ENCODE measurements around the gene L3MBTL4.
"Not testable (repeated sequence)": the region's sequence is repeated elsewhere in the genome, so short reads cannot be mapped to it uniquely, and the experiment has no call there.

L3MBTL4 gene

GRCh38 chr18:6310714-6311113 is 104.0 kb downstream of the L3MBTL4 start:
- no peak for DNase-seq (ENCODE audit: low read depth)

DNA sequence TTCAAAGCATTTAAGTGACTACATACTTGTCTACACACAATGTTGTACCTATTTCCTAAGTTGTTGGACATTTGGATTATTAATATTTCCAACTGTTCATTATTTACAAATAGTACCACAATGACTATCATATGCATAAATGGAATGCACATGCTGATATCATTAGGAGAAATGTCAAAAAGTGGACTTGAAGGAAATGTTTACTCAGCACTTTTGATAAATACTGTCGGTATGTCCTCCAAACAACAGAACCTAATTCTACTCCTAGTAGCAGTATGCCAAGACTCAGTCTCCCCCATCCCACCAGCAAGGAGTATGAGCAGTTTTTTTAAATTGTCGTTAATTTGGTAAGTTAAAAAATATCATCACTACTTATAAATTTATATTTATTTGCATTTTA is 116.8 kb downstream of the L3MBTL4 start:
- DNase-seq (ENCODE audit: low read depth), result no peak

DNA sequence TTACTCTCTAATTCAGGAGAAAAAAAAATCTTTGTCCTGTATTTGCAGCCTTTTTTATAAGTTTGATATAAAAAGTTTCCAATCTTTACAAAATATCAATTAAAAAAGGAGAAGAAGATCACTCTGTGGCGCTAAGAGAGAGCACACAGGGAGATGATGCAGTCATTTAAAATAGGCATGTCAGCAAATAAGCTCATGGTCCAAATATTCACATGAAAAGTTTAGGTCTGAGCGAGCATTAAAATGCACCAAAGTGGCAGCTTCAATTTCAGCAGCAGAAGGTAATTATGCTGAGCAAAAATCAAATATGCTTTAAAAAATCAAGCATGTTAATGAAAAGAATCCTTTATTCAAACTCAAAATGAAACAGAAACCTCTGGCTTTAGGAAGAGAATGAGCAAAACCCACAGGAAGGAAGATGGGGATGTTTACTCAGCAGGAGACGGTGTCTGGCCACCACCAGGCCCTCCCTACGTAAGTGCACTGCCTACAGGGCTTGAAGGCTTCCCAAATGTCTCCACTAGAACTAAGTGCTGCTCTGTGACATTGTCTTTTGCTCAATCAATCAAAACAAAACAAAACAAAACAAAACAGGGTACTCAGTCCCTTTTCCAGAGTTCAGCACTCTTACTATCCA is 120.4 kb downstream of the L3MBTL4 start:
- DNase-seq (ENCODE audit: low read depth), result no peak

DNA sequence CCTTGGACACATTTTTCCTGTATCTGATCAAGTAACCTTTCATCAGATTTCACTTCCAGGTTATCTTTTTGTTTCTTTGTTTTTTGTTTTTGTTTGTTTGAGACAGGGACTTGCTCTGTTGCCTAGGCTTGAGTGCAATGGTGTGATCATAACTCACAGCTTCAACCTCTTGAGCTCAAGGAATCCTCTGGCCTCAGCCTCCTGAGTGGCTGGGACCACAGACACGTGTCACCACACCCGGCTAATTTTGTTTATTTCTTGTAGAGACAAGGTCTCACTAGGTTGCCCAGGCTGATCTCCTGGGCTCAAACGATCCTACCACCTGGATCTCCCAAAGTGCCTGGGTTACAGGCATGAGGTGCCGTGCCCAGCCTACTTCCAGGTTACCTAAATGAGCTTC is 124.9 kb downstream of the L3MBTL4 start:
- no peak for DNase-seq (ENCODE audit: low read depth)

DNA sequence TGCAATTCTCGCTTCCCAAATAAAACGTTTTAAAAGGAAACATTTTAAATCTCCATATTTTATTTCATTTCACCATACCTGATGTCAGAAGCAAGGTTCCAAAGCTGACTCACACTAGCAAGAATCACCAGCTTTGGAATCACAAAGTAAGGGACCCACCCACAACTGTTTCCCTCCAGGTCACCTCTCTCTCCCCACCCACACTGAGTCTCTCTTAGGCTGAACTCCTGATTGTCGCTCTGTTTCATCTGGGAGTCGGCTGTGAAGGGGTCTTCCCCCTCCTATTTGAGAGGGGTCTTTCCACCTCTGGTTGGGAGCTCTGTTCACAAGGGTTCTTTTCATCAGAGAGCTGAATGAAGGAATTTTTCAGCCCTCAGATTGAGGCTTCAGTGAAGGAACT is 128.1 kb downstream of the L3MBTL4 start:
- DNase-seq (ENCODE audit: low read depth), result no peak

DNA sequence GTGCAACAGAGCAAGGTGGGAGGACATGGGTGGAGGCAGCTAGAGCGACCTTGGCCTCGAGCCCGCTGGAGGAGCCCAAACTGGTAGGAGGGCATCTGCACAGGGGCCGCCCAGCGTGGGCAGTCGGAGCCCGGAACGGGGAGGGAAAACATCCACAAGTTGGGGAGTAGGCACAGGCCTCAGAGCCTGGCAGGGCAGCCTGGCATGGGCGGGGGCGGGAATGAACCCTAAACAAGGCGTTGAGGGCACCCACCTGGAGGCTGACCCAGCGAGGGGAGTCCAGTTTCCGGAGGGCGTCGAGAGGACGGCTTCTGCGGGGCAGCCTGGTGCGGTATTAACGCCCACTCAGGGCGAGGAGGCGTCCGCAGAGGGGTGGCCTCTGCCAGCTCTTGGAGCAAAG is 129.9 kb downstream of the L3MBTL4 start:
- no peak for DNase-seq (ENCODE audit: low read depth)

DNA sequence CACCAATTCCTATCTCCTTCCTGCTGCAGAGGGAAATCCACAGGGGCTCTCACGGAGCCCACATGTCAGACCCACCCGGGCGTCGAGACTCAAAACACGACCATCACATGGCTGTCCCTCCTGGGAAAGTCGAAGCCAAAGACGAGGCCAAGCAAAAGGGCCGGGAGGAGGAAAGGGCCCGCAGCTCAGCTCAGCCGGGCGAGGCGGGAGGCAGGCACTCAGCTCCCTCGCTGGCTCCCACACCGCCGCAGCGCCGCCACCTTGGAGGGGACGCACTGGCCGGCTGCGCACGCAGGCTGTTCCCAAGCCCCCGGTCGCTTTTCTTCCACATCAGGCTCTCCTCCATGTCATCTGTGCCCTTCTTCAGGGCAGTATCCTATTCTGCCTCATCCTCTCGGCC is 130.4 kb downstream of the L3MBTL4 start:
- DNase-seq (ENCODE audit: low read depth), result no peak

GRCh38 chr18:6281874-6282273 is 132.8 kb downstream of the L3MBTL4 start:
- DNase-seq (ENCODE audit: low read depth), result no peak

GRCh38 chr18:6280211-6280743 is 134.4 kb downstream of the L3MBTL4 start:
- DNase-seq (ENCODE audit: low read depth), result no peak

GRCh38 chr18:6279308-6279707 is 135.4 kb downstream of the L3MBTL4 start:
- DNase-seq (ENCODE audit: low read depth), result no peak

DNA sequence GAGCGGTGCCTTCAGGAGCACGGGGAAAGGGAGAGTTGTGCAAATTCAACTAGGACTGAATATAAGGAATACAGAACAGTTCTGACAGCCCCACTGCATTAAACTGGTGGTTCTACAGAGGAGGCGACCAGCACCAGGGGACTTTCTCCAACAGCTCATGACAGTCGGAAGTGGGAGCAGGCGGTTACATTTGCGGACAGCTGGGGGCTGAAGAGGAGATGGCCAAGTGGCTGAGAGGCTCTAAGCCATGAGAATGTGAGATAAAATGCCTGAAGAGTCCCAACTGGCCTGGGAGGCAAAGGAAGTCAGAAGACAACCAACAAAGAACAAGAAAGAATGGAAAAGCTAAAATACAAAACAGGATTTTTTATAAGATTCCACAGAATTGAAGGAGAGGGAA is 141.3 kb downstream of the L3MBTL4 start:
- no peak for DNase-seq (ENCODE audit: low read depth)

- not testable (repeated sequence) for DNase-seq (ENCODE audit: low read depth)
Measured at GRCh38 chr18:6272144-6272543, 142.6 kb downstream of the L3MBTL4 start.

DNA sequence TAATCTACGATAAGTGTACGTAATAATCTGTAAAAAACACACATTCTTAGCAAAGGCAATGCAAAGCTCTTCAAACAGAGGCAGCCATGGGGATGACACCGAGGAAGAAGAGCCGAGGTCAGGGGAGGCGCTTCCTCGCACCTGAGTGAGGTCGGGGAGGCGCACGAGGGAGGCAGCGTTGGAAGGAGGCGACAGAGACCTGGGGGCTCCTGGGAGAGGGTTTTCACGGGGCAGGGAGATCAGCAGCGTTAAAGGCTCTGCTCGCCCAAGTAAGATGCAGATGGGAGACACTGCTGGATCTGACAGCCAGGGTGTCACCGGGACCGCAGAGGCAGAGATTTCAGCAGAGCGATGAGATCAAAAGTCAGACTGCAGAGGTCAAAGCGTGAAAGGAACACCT is 143.1 kb downstream of the L3MBTL4 start:
- no peak for DNase-seq (ENCODE audit: low read depth)

GRCh38 chr18:6270771-6271216 is 143.9 kb downstream of the L3MBTL4 start:
- DNase-seq (ENCODE audit: low read depth), result no peak

DNA sequence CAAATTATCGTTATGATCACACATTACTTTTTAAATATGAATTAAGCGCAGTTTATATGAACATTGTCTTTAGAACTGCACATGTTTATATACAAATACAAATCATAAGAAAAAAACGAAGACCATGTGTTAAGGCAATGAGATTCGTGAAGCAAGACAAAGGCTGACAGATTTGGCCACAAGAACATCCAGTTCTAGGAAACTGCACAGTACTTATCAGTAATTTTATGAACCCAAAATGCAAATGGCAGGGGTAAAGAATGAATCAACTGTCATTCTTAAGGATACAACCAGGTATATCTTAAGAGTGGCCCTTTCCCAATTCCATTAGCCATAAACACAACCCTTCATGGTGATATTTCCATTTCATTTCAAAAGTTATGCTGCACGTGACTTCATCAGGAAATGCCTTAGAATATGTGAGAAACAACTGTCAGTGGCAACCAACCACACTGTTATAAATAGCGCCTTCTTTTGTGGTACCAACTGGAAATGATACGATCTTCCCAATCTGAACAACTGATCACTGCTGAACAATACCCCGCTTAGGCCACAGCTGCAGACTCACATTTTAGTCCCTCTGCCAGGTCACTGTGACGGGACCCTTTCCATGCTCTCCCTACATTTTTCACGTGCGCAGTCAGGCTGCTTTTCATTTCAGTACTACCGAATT is 144.9 kb downstream of the L3MBTL4 start:
- DNase-seq (ENCODE audit: low read depth), result no peak

DNA sequence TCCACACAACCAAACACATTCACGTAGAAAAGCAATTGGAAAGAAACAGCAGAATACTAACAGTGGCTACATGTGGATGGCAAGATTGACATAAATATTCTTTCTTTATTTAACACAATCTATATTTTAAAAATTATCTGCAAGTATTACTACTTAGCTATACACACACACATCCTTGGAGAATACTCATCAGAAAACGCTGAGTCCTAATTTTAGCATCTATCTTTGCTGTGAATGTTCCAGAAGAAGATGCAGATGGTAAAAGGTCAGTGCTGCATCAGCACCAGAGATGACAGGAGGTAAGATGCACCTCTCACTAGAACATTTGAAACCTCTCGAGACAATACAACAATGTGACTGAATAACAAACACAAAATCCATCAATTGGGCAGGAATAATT is 148.5 kb downstream of the L3MBTL4 start:
- no peak for DNase-seq (ENCODE audit: low read depth)

- no peak for DNase-seq (ENCODE audit: low read depth)
Measured at GRCh38 chr18:6261938-6262337, 152.8 kb downstream of the L3MBTL4 start.

GRCh38 chr18:6259324-6259723 is 155.4 kb downstream of the L3MBTL4 start:
- not testable (repeated sequence) for DNase-seq (ENCODE audit: low read depth)

- DNase-seq (ENCODE audit: low read depth), result no peak
Measured at GRCh38 chr18:6257950-6258349, 156.8 kb downstream of the L3MBTL4 start.

- no peak for DNase-seq (ENCODE audit: low read depth)
Measured at GRCh38 chr18:6256521-6256920, 158.2 kb downstream of the L3MBTL4 start.

- no peak for DNase-seq (ENCODE audit: low read depth)
Measured at GRCh38 chr18:6255886-6256285, 158.8 kb downstream of the L3MBTL4 start.

DNA sequence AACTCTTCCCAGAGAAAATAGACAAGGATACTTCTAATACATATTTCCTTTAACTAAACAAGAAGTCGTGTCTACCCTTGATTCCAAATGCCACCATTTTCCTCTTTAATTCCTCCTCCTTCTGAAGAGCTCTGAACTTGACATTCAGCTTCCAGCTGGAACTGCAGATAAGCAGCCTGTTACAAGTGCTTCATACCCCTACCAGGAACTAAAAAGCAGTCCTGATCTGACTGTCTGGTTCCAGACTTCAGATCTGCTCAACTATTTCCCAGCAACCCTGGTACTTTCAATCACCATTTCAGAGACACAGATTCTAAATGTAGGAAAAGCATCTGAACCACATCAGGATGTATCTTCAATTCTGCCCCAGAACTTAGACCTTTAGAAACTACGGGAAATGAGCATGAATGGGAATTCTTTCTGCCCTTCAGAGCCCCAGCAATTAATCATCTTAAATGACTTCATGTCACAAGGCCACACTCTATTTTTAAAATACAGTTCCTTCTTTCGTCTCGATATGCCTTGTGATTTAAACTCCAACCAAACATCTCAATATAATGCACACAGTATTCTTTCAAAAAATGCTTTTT is 159.5 kb downstream of the L3MBTL4 start:
- DNase-seq (ENCODE audit: low read depth), result no peak

DNA sequence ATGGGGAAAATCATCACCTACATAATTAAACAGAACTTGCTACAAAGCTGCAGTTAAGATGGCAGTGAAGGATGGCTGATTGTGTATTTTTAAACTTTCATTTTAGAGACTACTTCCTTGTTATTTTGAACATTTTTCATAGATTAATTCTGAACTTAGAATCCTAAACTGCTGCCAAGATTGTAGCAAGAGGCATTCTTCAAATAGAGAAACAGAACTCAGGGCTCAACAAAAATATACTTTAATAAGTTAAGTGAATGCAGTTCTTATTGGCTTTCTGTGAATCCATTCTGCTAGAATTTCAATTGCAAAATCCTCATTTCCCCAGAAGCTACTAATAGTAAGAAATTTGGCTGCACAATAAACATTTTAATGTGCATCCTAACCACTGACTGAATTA is 160.3 kb downstream of the L3MBTL4 start:
- DNase-seq (ENCODE audit: low read depth), result no peak

Data from activated T-helper 1 cell treated with Interleukin-2 at 50 U/mL for 16 hours (primary cell).